Activated T-cell treated with anti-CD3 and anti-CD28 coated beads, Interleukin-2, amount 50 U/mL, for 72 hours (primary cell): Measurements from ENCODE around the gene ELMO2. TPM values are rescaled to one million over a fixed set of nuclear protein-coding genes. Genes with fewer than 3 reads are reported as not detected.
A peak's percentile ranks its signal among the peaks of the same experiment; 100 is the strongest.

Experiments used
- ATAC-seq, 2 donors: fragments of 150-1000 bp; cut with Tn5 transposase; replicated peaks in 1 of 2; 2 replicates each; pipeline ENCODE4 v1.10.0; 2021; ENCODE audit warnings: moderate library complexity in 2 of 2, mild to moderate bottlenecking in 1 of 2
- DNase-seq, 2 donors: peaks; one replicate each; pipeline ENCODE4 v3.0.0; 2021 to 2022; ENCODE audit warnings: mixed read lengths in 1 of 2
- H3K27ac Mint-ChIP-seq: one replicate; pipeline ENCODE4 v1.8.0; 2022; ENCODE audit warnings: mild to moderate bottlenecking, moderate library complexity, mixed read lengths
- H3K27me3 Mint-ChIP-seq: one replicate; pipeline ENCODE4 v1.8.0; 2022; ENCODE audit warnings: low read depth, mixed read lengths
- H3K36me3 Mint-ChIP-seq, 2 donors: one replicate each; pipeline ENCODE4 v1.8.0; 2022; ENCODE audit warnings: mixed read lengths in 2 of 2, mild to moderate bottlenecking in 1 of 2; ENCODE audit not compliant: insufficient read depth in 2 of 2
- H3K4me1 Mint-ChIP-seq: one replicate; pipeline ENCODE4 v1.8.0; 2022; ENCODE audit warnings: low read depth, mixed read lengths
- H3K4me3 Mint-ChIP-seq, 2 donors: one replicate each; pipeline ENCODE4 v1.8.0; 2022; ENCODE audit warnings: mild to moderate bottlenecking in 2 of 2, mixed read lengths in 2 of 2, moderate library complexity in 2 of 2
- H3K9me3 Mint-ChIP-seq, 2 donors: one replicate each; pipeline ENCODE4 v1.8.0; 2022; ENCODE audit warnings: mixed read lengths in 2 of 2
- total RNA-seq, 2 donors: library from RNA; stranded (reverse); gene quantifications; one replicate each; pipeline ENCODE4 v1.2.3, GENCODE V29; 2022

The ELMO2 gene
- total RNA-seq, 2 donors from 2014 or later = 63.9 to 90.5 TPM

DNA sequence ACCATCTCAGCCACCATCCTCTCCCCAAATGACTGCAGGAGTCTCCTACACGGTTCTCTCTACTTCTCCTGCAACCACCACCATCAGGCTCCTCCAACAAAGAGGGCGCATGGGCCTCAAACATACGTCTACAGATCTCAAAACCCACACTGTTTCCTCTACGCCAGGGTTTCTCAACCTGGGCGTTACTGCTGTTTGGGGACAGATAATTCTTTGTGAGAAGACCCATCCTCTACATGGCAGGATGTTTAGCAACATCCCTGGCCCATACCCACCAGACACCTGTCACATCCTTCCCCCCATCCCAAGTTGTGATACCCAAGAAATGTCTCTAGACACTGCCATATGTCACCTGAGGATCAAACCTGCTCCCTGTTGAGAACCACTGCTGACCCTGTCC lies 45.0 kb downstream of the ELMO2 start:
- peak overlapping the region; percentile 40 for H3K27ac Mint-ChIP-seq
- no peaks in the 10 kb centered on the region for H3K27me3 Mint-ChIP-seq
- DNase-seq (no peak), ATAC-seq (no peak)
- H3K9me3 Mint-ChIP-seq = no peaks in the 10 kb centered on the region
- H3K4me1 Mint-ChIP-seq = peaks cover 65% of the 10 kb centered on the region
- H3K36me3 Mint-ChIP-seq = peaks cover 0 to 2% of the 10 kb centered on the region in 2 donors
- H3K4me3 Mint-ChIP-seq = peak overlapping the region; percentile 89 to 90

GRCh38 chr20:46359233-46359751 lies 47.1 kb downstream of the ELMO2 start:
- H3K27ac Mint-ChIP-seq = peak overlapping the region; percentile 48
- DNase-seq (no peak), ATAC-seq (no peak)
- H3K4me3 Mint-ChIP-seq = no peak overlapping the region
- no peaks in the 10 kb centered on the region for H3K27me3 Mint-ChIP-seq
- peaks cover 59% of the 10 kb centered on the region for H3K4me1 Mint-ChIP-seq
- peaks cover 0 to 2% of the 10 kb centered on the region in 2 donors for H3K36me3 Mint-ChIP-seq
- no peaks in the 10 kb centered on the region for H3K9me3 Mint-ChIP-seq

DNA sequence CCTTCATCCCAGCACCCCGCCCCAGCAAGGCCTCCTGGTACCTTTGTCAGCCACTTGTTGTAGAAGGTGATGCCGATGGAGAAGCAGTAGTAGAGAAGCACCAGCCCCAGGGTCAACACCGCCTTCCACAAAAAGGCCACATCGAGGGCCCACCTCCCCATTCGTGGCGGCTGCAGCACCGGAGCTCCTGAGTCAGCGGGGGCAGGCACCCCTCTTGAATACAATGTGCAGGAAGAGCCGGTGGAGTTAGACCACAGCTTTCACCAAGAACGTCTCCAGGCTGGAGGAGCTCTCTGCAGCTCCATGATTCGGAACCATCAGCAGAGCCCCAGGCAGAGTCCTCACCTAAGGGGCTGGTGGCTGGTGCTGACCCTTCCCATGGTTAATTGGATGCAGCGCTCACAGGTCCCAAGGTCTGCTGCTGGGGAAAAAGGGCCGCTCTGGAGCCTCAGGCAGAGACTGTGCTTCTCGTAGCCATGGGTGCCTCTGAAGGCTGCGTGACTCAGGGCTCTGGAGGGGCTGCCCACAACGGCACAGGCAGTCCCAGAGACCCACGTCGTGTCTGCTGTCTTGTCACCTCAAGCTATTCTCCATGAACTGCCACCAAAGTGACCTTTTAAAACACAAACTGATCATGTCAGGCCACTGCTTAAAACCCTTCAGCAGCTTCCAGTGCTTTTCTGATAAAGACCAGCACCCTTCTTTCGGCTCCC lies 47.9 kb downstream of the ELMO2 start:
- Mint-ChIP-seq H3K4me3 (no peak overlapping the region), H3K36me3 (peaks cover 2 to 3% of the 10 kb centered on the region in 2 donors), H3K27ac (peak overlapping the region; percentile 48), H3K27me3 (no peaks in the 10 kb centered on the region), H3K4me1 (peaks cover 56% of the 10 kb centered on the region), H3K9me3 (no peaks in the 10 kb centered on the region)
- no peak for ATAC-seq
- DNase-seq = no peak

DNA sequence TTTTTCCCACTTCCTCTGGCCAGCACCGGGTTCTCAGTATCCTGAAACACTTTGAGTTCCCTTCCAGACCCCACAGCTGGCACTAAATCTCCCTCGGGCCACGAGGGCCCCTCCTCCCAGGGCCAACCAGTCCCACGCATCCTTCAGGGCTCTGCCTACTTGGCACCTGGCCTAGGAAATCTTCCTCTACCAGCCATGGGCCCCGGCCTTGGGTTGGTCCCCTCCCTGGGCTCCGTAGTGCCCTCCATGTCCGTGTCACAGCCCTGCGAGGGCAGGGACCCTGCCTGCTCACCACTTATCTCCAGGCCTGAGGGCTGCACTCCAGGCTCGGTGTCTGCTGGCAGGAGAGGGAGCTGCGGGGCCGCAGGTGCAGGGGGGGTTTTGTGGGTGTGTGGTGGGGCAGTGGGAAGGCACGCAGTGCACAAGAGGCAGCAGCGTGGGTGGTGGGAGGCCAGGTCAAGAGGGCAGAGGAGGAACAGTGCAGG lies 49.3 kb downstream of the ELMO2 start:
- H3K36me3 Mint-ChIP-seq = peaks cover 0 to 9% of the 10 kb centered on the region in 2 donors
- H3K4me1 Mint-ChIP-seq = peaks cover 41% of the 10 kb centered on the region
- no peak overlapping the region for H3K27ac Mint-ChIP-seq
- ATAC-seq (no peak), DNase-seq (no peak)
- H3K4me3 Mint-ChIP-seq = no peak overlapping the region
- H3K9me3 Mint-ChIP-seq = no peaks in the 10 kb centered on the region
- H3K27me3 Mint-ChIP-seq = no peaks in the 10 kb centered on the region

DNA sequence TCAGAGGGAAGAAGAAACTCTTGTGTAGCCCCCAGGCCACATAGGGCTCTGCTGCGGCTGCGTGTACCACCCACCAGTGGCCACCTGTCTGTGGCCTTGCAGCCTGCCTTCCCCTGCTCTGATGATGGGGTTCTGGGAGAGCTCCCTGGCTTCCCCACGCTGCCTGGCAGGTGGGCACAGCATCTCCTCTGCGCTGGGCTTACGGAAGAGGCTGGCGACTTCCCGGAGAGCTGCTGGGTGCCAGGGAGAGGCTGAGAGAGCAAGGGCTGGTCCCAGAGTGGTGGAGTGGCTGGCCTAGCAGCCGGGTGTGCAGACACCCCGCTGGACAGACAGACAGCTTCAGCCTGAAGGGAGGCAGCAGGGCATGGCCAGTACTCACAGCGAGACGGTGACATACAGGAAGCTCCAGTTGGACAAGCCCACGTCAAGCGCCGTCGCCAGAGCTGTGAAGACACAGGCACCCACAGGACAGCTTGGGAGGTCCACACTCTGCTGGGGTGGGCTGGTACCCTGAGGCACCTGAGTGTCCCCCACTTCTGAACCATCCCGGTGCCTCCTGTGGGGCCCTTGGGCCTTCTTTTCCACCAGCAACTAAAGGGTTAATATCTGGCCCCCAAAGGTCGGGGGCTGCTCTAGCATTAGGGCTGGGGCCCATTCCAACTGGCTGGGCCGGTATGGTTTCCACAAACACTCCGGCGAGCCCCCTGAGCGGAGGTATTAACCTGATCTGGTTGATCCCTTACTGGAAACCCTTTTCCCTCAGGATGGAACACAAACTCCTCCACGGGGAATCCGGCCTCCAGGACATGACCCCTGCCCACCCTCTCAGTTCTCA lies 50.0 kb downstream of the ELMO2 start:
- H3K36me3 Mint-ChIP-seq = peaks cover 0 to 10% of the 10 kb centered on the region in 2 donors
- H3K27ac Mint-ChIP-seq = no peak overlapping the region
- no peaks in the 10 kb centered on the region for H3K27me3 Mint-ChIP-seq
- peaks cover 35% of the 10 kb centered on the region for H3K4me1 Mint-ChIP-seq
- ATAC-seq (no peak), DNase-seq (no peak)
- no peaks in the 10 kb centered on the region for H3K9me3 Mint-ChIP-seq
- H3K4me3 Mint-ChIP-seq = no peak overlapping the region

DNA sequence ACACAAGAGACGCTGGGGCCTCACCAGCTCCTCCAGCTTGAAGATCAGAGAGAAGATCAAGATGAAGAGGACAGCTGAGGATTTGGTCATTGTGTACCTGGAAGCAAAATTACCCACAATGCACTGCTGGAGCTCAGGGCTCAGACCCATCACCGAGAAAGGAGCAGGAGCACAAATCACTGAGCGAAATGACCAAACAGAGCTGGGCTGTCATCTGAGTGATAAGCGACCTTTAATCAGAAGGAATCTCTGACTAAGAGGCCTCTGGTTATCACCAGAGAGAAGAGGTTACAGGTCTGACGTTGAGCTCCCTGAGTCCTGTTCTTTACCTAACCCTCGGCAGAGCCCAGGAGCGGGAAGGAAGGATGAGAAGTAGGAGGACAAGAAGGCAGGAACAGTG lies 50.6 kb downstream of the ELMO2 start:
- no peaks in the 10 kb centered on the region for H3K9me3 Mint-ChIP-seq

DNA sequence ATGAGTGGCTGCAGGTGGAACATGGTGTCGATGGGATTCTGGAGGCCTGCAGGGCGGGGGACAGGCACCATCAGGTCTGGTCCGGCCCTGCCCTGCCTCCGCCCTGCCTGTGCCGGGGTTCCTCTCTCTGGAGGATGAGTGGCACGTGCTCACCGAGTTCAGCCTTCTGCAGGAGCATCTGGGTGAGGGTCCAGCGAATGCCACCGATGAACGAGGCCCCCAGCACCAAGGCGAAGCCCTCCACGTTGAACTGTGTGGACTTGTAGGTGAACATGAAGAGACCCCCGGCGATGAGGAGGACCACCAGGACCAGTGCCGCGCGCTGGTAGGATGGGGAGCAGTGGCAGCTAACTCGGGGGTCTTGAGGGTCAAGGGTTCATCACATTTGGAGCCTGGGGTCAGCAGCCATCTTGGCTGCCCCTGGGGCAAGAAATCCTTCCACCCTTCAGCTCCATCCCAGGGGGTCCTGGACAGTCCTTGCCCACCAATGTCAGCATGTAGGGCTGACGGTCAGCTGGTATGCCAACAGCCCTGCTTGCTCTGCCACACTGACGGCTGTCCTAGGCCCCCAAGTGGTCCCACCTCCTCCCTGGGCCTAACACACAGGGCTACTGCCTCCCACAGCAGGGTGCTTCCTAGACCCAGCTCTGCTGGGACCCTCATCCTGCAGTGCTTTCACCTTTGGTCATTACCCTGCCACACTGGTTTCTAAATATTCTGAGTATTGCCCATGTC lies 51.3 kb downstream of the ELMO2 start:
- H3K27me3 Mint-ChIP-seq = no peaks in the 10 kb centered on the region
- DNase-seq (no peak), ATAC-seq (no peak)
- no peak overlapping the region for H3K4me3 Mint-ChIP-seq
- H3K9me3 Mint-ChIP-seq = no peaks in the 10 kb centered on the region
- no peak overlapping the region for H3K27ac Mint-ChIP-seq
- peaks cover 2 to 13% of the 10 kb centered on the region in 2 donors for H3K36me3 Mint-ChIP-seq
- peaks cover 39% of the 10 kb centered on the region for H3K4me1 Mint-ChIP-seq

More for the DNA sequence above, 50.6 kb downstream of the ELMO2 start:
- no peak for DNase-seq
- Mint-ChIP-seq H3K27me3 (no peaks in the 10 kb centered on the region), H3K4me1 (peaks cover 32% of the 10 kb centered on the region), H3K36me3 (peaks cover 2 to 10% of the 10 kb centered on the region in 2 donors), H3K4me3 (no peak overlapping the region), H3K27ac (no peak overlapping the region)
- no peak for ATAC-seq

DNA sequence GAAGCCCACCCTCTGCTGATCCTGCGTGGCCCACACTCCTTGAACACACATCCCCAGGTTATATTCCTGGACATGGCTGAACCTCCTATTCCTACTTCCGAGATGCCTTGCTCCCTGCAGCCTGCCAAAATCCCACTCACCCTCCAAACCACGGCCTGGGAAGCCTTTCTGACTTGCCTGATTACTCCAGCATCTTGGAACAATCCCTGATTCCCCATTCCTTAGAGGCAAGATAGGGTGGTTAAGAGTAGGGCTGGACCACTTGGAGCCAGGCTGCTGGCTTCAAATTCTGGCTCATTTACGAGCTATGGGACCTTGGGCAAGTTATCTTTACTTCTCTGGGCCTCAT lies 52.2 kb downstream of the ELMO2 start:
- ATAC-seq = no peak
- peaks cover 2 to 13% of the 10 kb centered on the region in 2 donors for H3K36me3 Mint-ChIP-seq
- DNase-seq = no peak
- peaks cover 38% of the 10 kb centered on the region for H3K4me1 Mint-ChIP-seq
- H3K9me3 Mint-ChIP-seq = no peaks in the 10 kb centered on the region
- H3K4me3 Mint-ChIP-seq = no peak overlapping the region
- H3K27ac Mint-ChIP-seq = no peak overlapping the region
- H3K27me3 Mint-ChIP-seq = no peaks in the 10 kb centered on the region

DNA sequence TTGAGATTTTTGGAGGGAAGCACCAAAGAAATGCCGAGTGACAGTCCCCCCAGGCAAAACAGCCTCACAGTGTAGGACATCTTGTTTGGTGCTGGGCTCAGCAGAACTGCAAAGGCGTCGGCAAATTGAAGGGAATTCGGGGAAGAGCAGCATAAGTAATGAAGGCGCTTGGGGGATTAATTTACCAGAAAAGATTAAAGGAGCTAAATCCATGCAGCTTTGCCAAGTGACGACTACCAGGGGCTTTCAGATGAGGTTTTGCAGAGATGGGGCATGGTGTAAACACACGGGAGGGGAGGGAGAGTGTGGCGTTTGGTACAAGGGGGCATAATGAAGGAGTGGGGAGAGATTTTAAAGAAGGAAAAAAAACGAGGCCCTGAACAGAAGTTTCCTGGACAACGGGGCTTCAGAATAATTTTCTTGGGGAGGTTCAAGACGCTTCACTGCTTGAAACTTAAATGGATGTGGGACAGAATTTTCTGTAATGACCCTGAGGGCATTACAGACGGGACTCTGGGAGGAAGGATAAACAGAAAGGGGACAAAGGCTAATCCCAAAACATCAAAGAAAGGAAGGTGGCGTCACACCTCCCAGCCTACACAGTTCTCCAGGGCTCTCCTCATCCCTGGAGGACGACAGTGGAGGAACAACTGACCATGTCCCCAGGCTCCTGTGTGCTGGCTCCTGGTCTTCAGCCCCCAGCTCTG lies 52.8 kb downstream of the ELMO2 start:
- Mint-ChIP-seq H3K27me3 (no peaks in the 10 kb centered on the region), H3K4me1 (peaks cover 38% of the 10 kb centered on the region), H3K9me3 (no peaks in the 10 kb centered on the region), H3K36me3 (peaks cover 2 to 13% of the 10 kb centered on the region in 2 donors), H3K27ac (no peak overlapping the region), H3K4me3 (no peak overlapping the region)
- no peak for DNase-seq
- ATAC-seq = no peak

- Mint-ChIP-seq H3K27ac (peak overlapping the region; percentile 26), H3K36me3 (peaks cover 2 to 13% of the 10 kb centered on the region in 2 donors), H3K27me3 (no peaks in the 10 kb centered on the region), H3K9me3 (no peaks in the 10 kb centered on the region), H3K4me3 (no peak overlapping the region), H3K4me1 (peaks cover 33% of the 10 kb centered on the region)
- DNase-seq (no peak), ATAC-seq (no peak)
These were observed 54.0 kb downstream of the ELMO2 start for GRCh38 chr20:46352370-46352938.

- no peak overlapping the region for H3K27ac Mint-ChIP-seq
- no peaks in the 10 kb centered on the region for H3K9me3 Mint-ChIP-seq
- no peaks in the 10 kb centered on the region for H3K27me3 Mint-ChIP-seq
- ATAC-seq = no peak
- no peak overlapping the region for H3K4me3 Mint-ChIP-seq
- peaks cover 29% of the 10 kb centered on the region for H3K4me1 Mint-ChIP-seq
- no peak for DNase-seq
- peaks cover 2 to 13% of the 10 kb centered on the region in 2 donors for H3K36me3 Mint-ChIP-seq
These were observed 54.9 kb downstream of the ELMO2 start for GRCh38 chr20:46351357-46352058.

DNA sequence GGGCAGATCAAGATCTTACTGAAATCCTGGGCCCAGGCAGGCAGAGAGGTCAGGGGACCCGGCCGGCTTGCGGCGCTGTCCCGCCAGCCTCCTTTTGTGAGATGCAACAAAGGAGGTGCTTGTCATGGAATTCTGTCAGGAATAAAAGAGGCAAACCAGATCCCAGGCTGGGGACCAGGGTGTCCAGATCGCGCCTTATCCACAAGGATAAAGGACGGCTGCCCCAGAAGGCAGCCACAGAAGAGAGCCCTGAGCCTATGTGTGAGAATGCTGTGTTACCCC lies 55.5 kb downstream of the ELMO2 start:
- H3K27ac Mint-ChIP-seq = peak overlapping the region; percentile 78
- ATAC-seq (no peak), DNase-seq (no peak)
- peaks cover 2 to 13% of the 10 kb centered on the region in 2 donors for H3K36me3 Mint-ChIP-seq
- no peaks in the 10 kb centered on the region for H3K27me3 Mint-ChIP-seq
- H3K4me1 Mint-ChIP-seq = peaks cover 26% of the 10 kb centered on the region
- no peaks in the 10 kb centered on the region for H3K9me3 Mint-ChIP-seq
- no peak overlapping the region for H3K4me3 Mint-ChIP-seq
